ENCODE results near the gene CRYL1. TPM values are rescaled to one million over a fixed set of nuclear protein-coding genes. Genes with fewer than 3 reads are reported as not detected.

CRYL1 gene
- total RNA-seq, 1 experiment from 2014 or later = 3.7 TPM

DNA sequence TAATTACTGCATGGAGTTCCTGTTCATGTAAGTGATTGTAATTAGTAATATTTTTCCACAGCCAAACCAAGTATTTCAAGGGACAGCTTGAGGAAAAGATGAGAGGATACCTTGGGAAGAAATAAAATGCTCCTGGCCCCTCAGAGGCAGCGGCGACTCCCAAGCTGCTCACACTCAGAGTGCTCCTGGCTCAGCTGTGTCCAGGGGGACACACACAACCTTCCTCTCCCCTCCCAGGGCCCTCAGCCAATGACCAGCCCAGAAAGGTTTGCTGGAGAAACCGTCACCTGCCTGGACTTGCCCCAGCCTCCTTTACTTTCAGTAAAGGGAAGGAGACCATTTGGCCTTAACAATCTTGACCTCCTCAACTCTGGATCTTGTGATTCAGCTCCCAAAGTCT lies 51.1 kb downstream of the CRYL1 start:
- peaks cover 6 to 13% of the 10 kb centered on the region in 2 experiments for H3K4me1 Mint-ChIP-seq

More for the DNA sequence above, 51.1 kb downstream of the CRYL1 start:
- H2BK120ac ChIP-seq (ENCODE audit: low read depth, low read length, poor library complexity, severe bottlenecking) = no peak overlapping the region
- no peak overlapping the region for H2BK5ac ChIP-seq (ENCODE audit: insufficient read length, low read length)
- H2BK12ac ChIP-seq (ENCODE audit: insufficient read length, low read depth, low read length) = no peak overlapping the region
- H4K91ac ChIP-seq (ENCODE audit: insufficient read length, low read depth, low read length) = no peak overlapping the region
- no peak overlapping the region; a peak in 1 of 7 replicates for H3K27ac Mint-ChIP-seq
- H3K9me3 ChIP-seq (ENCODE audit: control insufficient read depth, low read depth, low read length) = no peaks in the 10 kb centered on the region
- H3K18ac ChIP-seq (ENCODE audit: insufficient read length, low read depth, low read length) = no peak overlapping the region
- no peaks in the 10 kb centered on the region; the same call in 1 of the 2 replicates for H3K4me1 ChIP-seq (ENCODE audit: insufficient read depth, low read length)
- no peak overlapping the region for H3K27ac ChIP-seq (ENCODE audit: insufficient read length, low read depth, low read length)
- no peaks in the 10 kb centered on the region for H3K79me1 ChIP-seq (ENCODE audit: insufficient read depth, low read depth, low read length, poor library complexity, severe bottlenecking)
- no peaks in the 10 kb centered on the region for H4K20me1 ChIP-seq (ENCODE audit: control insufficient read depth, insufficient read depth, insufficient read length)
- no peaks in the 10 kb centered on the region for H3K36me3 Mint-ChIP-seq (ENCODE audit: insufficient read depth in 1 of 3, low read depth in 3 of 3)
- peaks cover 4% of the 10 kb centered on the region; the same call in 1 of the 2 replicates for H3K27me3 Mint-ChIP-seq (ENCODE audit: low read depth)
- no peak overlapping the region for H3K4me3 Mint-ChIP-seq
- H3K23ac ChIP-seq (ENCODE audit: insufficient read length, low read depth, low read length) = no peak overlapping the region
- no CpG with 5 or more reads among the region's 3 CpGs for WGBS (ENCODE audit: extremely low coverage, insufficient read length, low lambda C conversion rate)
- 0 out of 2 replicates have a peak, but pooled peaks cover 2% of the 10 kb centered on the region for H3K27me3 ChIP-seq (ENCODE audit: insufficient read depth, low read length)
- no peak for DNase-seq
- H3K14ac ChIP-seq (ENCODE audit: insufficient read depth, low read length) = no peak overlapping the region
- H2BK15ac ChIP-seq (ENCODE audit: low read depth, low read length) = 0 out of 2 replicates have a peak overlapping the region, but pooled peaks have one; percentile 25
- H2BK20ac ChIP-seq (ENCODE audit: low read depth, low read length, poor library complexity, severe bottlenecking) = no peak overlapping the region
- H3K4me2 ChIP-seq (ENCODE audit: insufficient read depth, insufficient read length, low read length) = no peak overlapping the region
- H3K9ac ChIP-seq (ENCODE audit: extremely low read depth, insufficient read length, low read length) = no peak overlapping the region
- no peak overlapping the region for H2AK5ac ChIP-seq (ENCODE audit: insufficient read length, low read length)
- H3K4ac ChIP-seq (ENCODE audit: low read depth, low read length) = no peak overlapping the region
- no peaks in the 10 kb centered on the region for H3K23me2 ChIP-seq (ENCODE audit: insufficient read length, low read depth, low read length, poor library complexity, severe bottlenecking)
- H3K56ac ChIP-seq (ENCODE audit: insufficient read length, low read depth, low read length) = no peak overlapping the region
- no peak overlapping the region for H2AFZ ChIP-seq (ENCODE audit: low read length)
- TF ChIP-seq, protein P1, sequence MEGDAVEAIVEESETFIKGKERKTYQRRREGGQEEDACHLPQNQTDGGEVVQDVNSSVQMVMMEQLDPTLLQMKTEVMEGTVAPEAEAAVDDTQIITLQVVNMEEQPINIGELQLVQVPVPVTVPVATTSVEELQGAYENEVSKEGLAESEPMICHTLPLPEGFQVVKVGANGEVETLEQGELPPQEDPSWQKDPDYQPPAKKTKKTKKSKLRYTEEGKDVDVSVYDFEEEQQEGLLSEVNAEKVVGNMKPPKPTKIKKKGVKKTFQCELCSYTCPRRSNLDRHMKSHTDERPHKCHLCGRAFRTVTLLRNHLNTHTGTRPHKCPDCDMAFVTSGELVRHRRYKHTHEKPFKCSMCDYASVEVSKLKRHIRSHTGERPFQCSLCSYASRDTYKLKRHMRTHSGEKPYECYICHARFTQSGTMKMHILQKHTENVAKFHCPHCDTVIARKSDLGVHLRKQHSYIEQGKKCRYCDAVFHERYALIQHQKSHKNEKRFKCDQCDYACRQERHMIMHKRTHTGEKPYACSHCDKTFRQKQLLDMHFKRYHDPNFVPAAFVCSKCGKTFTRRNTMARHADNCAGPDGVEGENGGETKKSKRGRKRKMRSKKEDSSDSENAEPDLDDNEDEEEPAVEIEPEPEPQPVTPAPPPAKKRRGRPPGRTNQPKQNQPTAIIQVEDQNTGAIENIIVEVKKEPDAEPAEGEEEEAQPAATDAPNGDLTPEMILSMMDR (conservative IDR thresholded peaks at IDR 0.05) = no peak
- H3T11ph ChIP-seq (ENCODE audit: low read length) = no peak overlapping the region
- no peaks in the 10 kb centered on the region for H3K9me3 Mint-ChIP-seq
- H3K79me2 ChIP-seq (ENCODE audit: insufficient read depth, low read length) = no peaks in the 10 kb centered on the region
- no peak overlapping the region for H4K8ac ChIP-seq (replicated peaks; ENCODE audit: insufficient read length, low read depth, low read length)
- H4K5ac ChIP-seq (ENCODE audit: insufficient read length, low read depth, low read length) = no peak overlapping the region
